HG03060 (cell line): ENCODE results near the gene HTR6.
"Not testable (repeated sequence)": the region's sequence is repeated elsewhere in the genome, so short reads cannot be mapped to it uniquely, and the experiment has no call there.

Experiments
- ATAC-seq: cut with Tn5 transposase; IDR thresholded peaks from one replicate; pipeline ENCODE4 v1.9.1; 2021; ENCODE audit warnings: low read depth, moderate number of reproducible peaks; ENCODE audit not compliant: unreplicated experiment

The HTR6 gene

DNA sequence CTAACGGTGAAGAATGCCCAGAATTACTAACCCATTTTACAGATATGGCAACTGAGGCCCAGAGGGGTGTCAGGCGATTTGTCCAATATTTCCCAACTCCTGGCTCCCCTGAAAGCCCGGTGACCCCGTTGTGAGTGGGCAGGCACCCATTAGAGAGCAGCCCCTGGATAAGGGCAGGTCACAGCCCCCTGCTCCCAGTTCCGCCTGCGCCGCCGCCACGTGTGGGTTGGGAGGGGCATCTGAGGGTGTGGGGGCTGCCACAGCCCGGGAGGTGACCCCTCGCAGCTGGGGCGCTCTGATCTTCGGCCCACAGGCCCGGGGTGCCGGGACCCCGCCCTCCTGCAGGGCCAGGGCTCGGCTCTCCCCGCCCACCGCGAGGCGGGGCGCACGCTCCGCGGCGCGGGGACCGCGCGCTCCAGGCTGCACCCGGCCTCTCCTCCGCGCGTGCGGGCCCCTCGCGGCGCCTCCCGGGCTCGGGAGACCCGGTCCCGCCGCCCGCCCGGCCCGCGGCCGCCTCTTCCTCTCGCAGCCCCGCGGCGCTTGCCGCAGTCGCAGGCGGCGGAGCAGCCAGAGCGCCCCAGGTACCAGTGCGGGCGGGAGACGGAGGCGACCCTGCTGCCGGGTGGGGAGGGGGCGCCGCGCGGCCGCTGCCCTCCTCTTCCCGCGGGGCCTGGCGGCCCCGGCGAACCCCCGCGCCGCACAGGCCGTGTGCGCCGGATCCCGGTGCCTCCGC lies at the start of gene HTR6:
Gene HTR6, plus strand, starts transcription at position 423 of the 733 bp plus-strand sequence. CDS start 879 bp downstream, outside the sequence.
- ATAC-seq: no peak

DNA sequence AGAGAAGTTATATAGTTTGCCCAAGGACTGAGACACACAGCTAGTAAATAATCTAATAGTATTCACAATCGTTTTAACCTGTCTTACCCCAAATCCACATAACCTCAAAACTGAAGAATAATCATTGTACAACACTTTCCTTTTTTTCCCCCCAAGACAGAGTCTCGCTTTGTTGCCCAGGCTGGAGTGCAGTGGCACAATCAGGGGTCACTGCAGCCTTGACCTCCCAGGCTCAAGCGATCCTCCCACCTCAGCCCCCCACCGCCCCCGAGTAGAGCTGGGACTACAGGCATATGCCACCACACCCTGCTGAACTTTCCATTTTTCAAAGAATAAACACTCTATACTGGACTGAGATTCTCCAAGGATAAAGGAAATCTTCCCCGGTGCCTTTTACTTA lies 49.2 kb upstream of the HTR6 start:
- no peak for ATAC-seq

- ATAC-seq: no peak
Measured at GRCh38 chr1:19616489-19616888, 48.2 kb upstream of the HTR6 start.

DNA sequence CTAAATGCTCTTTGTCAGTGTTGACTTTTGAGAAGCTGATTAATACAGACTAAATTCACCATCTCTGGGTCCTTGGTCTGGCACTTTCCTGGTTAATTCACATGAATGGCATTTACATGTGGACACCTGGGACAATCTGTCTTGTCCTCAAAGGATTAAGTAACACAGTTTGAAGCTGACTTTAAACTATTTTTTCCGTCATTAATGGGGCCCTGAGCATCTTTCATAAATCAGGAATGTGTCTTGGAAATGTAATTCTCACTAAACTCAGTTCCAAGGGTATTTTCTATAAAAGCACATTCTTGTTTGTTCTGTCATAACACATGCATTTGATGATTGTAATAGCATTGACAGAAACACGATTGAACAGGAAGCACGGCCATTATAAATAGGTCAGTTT lies 47.3 kb upstream of the HTR6 start:
- no peak for ATAC-seq

- no peak for ATAC-seq
Measured at GRCh38 chr1:19618428-19618827, 46.2 kb upstream of the HTR6 start.

- no peak for ATAC-seq
Measured at GRCh38 chr1:19619697-19620384, 44.8 kb upstream of the HTR6 start.

DNA sequence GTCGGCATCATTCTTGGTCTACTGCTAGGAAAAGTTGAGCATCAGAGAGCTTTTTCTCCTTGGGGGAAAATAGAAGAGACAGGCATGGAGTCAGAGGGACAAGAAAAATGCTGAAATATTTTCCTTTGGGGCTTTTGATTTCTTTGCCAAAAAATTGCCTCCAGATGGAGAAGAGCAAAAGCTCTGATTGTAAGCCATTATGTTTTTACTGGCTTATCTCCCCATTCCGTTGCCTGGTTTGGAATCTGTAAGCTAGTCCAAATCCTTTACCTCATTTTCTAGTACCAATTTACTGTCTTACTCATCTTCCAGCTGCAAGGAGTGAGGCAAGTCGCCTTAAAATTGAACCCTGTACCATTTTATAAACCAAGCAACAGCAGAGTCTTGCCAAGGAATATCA lies 43.9 kb upstream of the HTR6 start:
- ATAC-seq: no peak

GRCh38 chr1:19621274-19621950 lies 43.3 kb upstream of the HTR6 start:
- ATAC-seq: no peak

DNA sequence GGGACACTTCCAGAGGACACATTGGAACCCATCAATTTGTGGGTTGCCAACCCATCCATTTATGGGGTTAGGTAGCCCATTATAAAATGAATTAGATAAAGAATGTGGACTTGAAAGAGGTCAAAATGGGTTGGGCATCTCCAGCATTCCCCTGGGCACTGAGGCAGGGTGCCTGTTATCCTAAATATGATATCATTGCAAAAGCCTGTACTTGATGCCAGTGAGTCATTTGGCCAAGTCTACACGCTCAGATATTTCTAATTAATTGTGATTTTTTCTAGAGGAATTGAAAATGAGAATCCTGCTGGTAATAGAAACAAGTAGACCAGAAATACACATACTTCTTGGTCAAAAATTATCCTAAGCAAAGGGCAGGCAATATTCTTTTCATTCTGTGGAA lies 42.5 kb upstream of the HTR6 start:
- ATAC-seq: no peak

- no peak for ATAC-seq
Measured at GRCh38 chr1:19623523-19623922, 41.2 kb upstream of the HTR6 start.

GRCh38 chr1:19625291-19625937 lies 39.3 kb upstream of the HTR6 start:
- ATAC-seq: no peak

DNA sequence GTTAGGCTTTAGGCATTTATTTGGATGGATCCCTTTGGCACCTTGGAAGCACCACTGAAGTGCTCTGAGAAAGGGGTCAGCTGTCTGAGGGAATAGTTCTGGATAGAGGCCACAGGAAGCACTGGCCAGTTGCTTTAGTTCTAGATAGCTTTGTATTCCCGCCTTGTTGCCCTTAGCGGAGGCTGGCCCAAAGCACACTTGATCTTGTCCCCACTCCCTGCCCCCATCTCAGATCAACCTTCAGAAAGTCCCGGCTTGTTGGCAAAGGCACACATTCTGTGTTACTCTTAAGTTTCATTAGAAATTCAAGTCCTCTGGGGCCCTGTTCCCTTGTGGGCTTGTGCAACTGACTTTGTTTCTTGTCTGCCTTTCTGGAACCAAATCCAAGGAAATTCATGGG lies 35.8 kb upstream of the HTR6 start:
- no peak for ATAC-seq

GRCh38 chr1:19629357-19629756 lies 35.3 kb upstream of the HTR6 start:
- no peak for ATAC-seq

- not testable (repeated sequence) for ATAC-seq
Measured at GRCh38 chr1:19630192-19630591, 34.5 kb upstream of the HTR6 start.

GRCh38 chr1:19630720-19631395 lies 33.8 kb upstream of the HTR6 start:
- ATAC-seq: no peak

DNA sequence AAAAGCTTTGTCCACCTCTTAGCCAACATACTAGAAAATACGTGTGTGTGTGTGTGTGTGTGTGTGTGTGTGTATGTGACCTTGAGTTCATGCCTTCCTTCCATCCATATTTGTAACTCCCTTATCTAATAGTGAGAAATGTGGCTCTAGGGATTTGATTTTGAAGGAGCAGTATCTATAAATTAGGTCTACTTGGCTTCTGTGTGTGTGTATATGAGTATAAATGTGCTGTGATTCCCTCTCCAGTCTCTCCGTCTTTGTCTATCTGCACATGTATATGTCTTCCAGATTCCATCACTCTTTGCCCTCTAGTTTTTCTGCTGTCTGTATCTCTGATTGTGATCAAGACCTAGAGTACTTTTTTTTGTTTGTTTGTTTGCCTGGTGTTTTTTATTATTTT lies 32.5 kb upstream of the HTR6 start:
- no peak for ATAC-seq

DNA sequence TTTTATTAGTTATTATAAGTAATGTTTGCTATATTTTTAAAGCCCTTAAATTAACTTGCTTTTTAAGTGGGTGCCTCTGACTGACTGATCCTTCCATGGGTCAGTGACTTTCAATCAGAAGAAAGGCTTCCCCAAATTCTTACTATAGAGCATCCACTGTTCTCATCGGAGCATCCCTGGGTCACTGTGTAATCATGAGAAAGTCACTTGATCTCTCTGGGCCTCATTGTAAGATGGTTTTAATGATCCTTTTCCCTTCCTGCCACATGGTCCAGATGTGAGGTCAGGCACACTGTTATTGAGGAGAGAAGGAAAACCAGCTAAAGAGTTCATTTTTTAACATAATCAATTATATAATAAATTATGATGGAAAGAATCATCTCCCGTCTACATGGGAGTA lies 31.6 kb upstream of the HTR6 start:
- no peak for ATAC-seq

- ATAC-seq: not testable (repeated sequence)
Measured at GRCh38 chr1:19635064-19635463, 29.6 kb upstream of the HTR6 start.

- no peak for ATAC-seq
Measured at GRCh38 chr1:19635646-19636045, 29.0 kb upstream of the HTR6 start.

GRCh38 chr1:19636065-19636464 lies 28.6 kb upstream of the HTR6 start:
- ATAC-seq: no peak

DNA sequence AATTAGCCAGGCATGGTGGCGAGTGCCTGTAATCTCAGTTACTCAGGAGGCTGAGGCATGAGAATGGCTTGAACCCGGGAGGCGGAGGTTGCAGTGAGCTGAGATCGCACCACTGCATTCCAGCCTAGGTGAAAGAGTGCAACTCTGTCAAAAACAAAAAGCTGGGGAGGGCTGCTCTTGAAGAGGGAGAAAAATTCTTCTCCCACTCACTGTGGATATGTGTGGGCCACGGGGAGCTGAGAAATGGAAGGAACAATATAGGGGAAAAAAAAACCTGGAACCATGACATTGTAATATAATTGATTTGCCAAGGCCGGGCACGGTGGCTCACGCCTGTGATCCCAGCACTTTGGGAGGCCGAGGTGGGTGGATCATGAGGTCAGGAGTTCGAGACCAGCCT lies 27.9 kb upstream of the HTR6 start:
- ATAC-seq: not testable (repeated sequence)
